ENCODE measurements around the gene BTNL2.

Gene BTNL2

GRCh38 chr6:32402812-32403211 lies 4.2 kb downstream of the BTNL2 start:
- DNase-seq (ENCODE audit: low read depth) = no peak
- TF ChIP-seq, protein P1, sequence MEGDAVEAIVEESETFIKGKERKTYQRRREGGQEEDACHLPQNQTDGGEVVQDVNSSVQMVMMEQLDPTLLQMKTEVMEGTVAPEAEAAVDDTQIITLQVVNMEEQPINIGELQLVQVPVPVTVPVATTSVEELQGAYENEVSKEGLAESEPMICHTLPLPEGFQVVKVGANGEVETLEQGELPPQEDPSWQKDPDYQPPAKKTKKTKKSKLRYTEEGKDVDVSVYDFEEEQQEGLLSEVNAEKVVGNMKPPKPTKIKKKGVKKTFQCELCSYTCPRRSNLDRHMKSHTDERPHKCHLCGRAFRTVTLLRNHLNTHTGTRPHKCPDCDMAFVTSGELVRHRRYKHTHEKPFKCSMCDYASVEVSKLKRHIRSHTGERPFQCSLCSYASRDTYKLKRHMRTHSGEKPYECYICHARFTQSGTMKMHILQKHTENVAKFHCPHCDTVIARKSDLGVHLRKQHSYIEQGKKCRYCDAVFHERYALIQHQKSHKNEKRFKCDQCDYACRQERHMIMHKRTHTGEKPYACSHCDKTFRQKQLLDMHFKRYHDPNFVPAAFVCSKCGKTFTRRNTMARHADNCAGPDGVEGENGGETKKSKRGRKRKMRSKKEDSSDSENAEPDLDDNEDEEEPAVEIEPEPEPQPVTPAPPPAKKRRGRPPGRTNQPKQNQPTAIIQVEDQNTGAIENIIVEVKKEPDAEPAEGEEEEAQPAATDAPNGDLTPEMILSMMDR (conservative IDR thresholded peaks at IDR 0.05; ENCODE audit: low read depth, low read length) = no peak
- H3K4me3 ChIP-seq (ENCODE audit: low read depth, low read length) = no peak overlapping the region

- DNase-seq (ENCODE audit: low read depth) = no peak
- TF ChIP-seq, protein P1 (conservative IDR thresholded peaks at IDR 0.05; ENCODE audit: low read depth, low read length) = no peak
- H3K4me3 ChIP-seq (ENCODE audit: low read depth, low read length) = no peak overlapping the region
These were observed 5.6 kb downstream of the BTNL2 start for GRCh38 chr6:32401284-32401963.

DNA sequence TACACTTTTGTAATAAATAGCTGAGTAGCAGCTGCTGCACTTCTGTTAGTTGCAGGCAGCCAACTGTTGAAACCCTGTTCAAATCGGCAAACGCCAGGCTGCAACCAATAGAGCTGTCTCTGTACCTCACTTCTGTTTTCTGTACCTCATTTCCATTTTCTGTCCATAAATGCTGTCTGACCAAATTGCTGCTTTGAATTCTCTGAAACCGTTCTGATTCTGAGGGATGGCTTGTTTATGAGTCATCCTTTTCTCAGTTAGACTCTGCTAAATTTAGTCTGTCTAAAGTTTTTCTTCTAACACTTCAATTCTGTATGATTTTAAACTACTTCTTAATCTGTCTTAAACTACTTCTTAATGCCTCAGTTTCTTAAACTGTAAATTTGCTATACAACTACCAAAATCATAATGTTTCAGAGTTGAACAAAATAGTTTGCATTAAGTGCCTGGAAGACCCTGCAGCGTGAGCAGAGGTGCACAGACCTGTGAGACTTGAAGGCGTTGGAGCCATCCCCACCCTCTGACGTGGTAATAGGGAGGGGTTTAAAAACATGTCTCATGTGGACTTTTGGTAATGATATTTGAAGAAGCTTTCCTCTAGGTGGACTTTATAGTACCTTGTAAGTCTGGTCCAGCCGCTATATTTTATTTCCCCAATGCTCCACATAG lies 9.6 kb downstream of the BTNL2 start:
- TF ChIP-seq, protein P1 (conservative IDR thresholded peaks at IDR 0.05; ENCODE audit: low read depth, low read length) = no peak
- H3K4me3 ChIP-seq (ENCODE audit: low read depth, low read length) = no peak overlapping the region
- DNase-seq (ENCODE audit: low read depth) = peak; percentile 20

GRCh38 chr6:32396028-32396427 lies 11.0 kb downstream of the BTNL2 start:
- DNase-seq (ENCODE audit: low read depth) = no peak
- H3K4me3 ChIP-seq (ENCODE audit: low read depth, low read length) = no peak overlapping the region
- TF ChIP-seq, protein P1 (conservative IDR thresholded peaks at IDR 0.05; ENCODE audit: low read depth, low read length) = no peak

DNA sequence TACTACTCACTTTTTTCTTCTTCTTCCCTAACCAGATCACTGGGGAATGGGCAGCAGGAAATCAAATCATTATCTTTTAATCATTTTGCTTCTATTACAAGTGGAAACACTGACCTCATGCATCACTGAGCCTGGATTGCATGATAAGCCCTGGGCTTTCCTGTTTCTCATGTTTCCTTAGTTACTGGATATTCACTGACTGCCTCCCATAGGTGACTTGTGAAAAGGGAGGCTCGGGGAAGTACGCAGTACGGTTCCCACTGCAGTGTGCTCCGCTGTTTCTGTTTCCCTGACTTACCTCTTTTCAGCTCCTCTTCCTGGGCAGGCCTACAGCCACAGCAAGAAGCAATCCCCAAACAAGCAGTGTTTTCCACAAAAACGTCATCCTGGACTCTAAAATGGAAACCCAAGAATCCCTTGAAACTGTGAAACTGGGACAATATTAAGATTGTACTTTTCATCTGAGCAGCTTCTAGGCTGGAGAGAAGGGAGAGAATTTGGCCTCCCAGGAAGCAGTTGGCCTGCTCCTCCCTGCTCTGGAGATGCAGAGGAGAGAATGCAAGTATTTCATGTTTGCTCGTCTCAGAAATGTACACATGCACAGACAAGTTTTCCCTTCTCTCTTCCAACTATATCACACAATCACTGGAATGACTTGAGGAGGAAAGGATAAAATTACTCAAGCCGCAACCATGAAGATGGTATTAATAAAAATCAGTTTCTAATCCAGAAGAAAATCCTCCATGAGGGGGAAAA lies 13.1 kb downstream of the BTNL2 start:
- H3K4me3 ChIP-seq (ENCODE audit: low read depth, low read length) = no peak overlapping the region
- peak; percentile 25 for DNase-seq (ENCODE audit: low read depth)
- TF ChIP-seq, protein P1 (conservative IDR thresholded peaks at IDR 0.05; ENCODE audit: low read depth, low read length) = no peak

GRCh38 chr6:32391505-32391904 lies 15.5 kb downstream of the BTNL2 start:
- no peak overlapping the region for H3K4me3 ChIP-seq (ENCODE audit: low read depth, low read length)
- TF ChIP-seq, protein P1 (conservative IDR thresholded peaks at IDR 0.05; ENCODE audit: low read depth, low read length) = no peak
- no peak for DNase-seq (ENCODE audit: low read depth)
